ENCODE data around the gene TRMT2A. TPM values are rescaled to one million over a fixed set of nuclear protein-coding genes. Genes with fewer than 3 reads are reported as not detected.

The TRMT2A gene
- total RNA-seq, 1 donor from 2014 or later, result 37.9 TPM

DNA sequence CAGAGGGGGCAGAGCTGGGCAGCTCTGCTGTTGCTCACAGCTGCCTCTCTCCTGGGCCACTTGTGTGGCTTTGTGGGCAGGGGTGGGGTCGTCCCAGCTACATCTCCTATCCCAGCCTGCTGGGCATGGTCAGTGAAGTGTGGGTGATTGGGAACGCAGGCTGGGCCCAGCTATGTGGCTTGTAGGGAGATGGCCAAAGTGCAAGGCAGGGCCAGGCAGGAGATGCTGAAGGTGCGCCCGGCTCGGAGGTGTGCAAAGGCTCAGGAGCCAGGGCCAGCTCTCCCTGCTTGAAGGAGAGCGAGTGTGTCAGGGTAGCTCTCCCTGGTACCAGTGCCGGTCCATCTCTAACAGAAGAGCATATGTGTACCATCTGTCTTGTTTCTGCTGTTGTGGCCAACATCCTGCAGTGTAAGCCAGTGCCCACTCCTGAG lies 9.5 kb downstream of the TRMT2A start:
- no peak for TF ChIP-seq CTCF (IDR thresholded peaks at IDR 0.05; ENCODE audit: insufficient read depth, low read length, severe bottlenecking)
- no peaks in the 10 kb centered on the region for H3K27me3 ChIP-seq (ENCODE audit: control insufficient read depth, insufficient read depth, low read length)
- DNase-seq (ENCODE audit: low read depth) (no peak), FAIRE-seq (no peak)
- H3K36me3 ChIP-seq (ENCODE audit: control insufficient read depth, insufficient read depth, low read length), result peaks cover 47% of the 10 kb centered on the region
- no peak overlapping the region for H3K4me3 ChIP-seq (ENCODE audit: low read depth, low read length)

GRCh38 chr22:20106849-20107237 lies 10.2 kb downstream of the TRMT2A start:
- DNase-seq (ENCODE audit: low read depth) (no peak), FAIRE-seq (no peak)
- H3K4me3 ChIP-seq (ENCODE audit: low read depth, low read length), result no peak overlapping the region
- no peak for TF ChIP-seq CTCF (IDR thresholded peaks at IDR 0.05; ENCODE audit: insufficient read depth, low read length, severe bottlenecking)
- H3K36me3 ChIP-seq (ENCODE audit: control insufficient read depth, insufficient read depth, low read length), result peaks cover 50% of the 10 kb centered on the region
- H3K27me3 ChIP-seq (ENCODE audit: control insufficient read depth, insufficient read depth, low read length), result no peaks in the 10 kb centered on the region

DNA sequence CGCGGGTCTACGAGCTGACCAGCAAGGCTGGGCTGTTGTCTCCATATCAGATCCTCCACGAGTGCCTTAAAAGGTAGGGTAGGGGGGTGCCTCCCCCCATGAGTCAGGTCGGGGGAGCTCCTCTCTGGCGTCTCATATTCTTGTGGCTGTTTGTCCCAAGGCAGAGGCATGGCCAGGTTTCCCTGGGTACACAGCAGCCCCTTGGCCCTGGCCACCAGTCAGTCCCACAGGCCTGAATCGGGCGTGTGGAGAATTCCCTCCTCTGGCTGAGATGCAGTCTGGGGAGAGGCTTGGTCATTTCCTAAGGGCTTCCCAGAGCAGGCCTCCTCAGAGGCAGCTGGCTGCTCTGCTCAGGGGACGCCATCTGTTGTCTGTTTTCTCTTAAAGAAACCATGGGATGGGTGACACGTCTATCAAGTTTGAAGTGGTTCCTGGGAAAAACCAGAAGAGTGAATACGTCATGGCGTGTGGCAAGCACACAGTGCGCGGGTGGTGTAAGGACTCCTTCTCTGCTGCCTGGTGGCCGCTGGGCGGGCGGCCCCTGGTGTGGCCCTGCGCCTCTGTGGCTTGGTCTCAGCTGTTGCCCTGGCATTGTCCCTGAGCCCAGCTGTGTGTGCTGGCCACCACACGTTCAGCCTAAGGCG lies 10.7 kb downstream of the TRMT2A start:
- no peak for DNase-seq (ENCODE audit: low read depth)
- Histone ChIP-seq H3K36me3 (ENCODE audit: control insufficient read depth, insufficient read depth, low read length) (peaks cover 50% of the 10 kb centered on the region), H3K4me3 (ENCODE audit: low read depth, low read length) (no peak overlapping the region), H3K27me3 (ENCODE audit: control insufficient read depth, insufficient read depth, low read length) (no peaks in the 10 kb centered on the region)
- no peak for FAIRE-seq
- no peak for TF ChIP-seq CTCF (IDR thresholded peaks at IDR 0.05; ENCODE audit: insufficient read depth, low read length, severe bottlenecking)

- FAIRE-seq, result no peak
- DNase-seq (ENCODE audit: low read depth), result no peak
- Histone ChIP-seq H3K27me3 (ENCODE audit: control insufficient read depth, insufficient read depth, low read length) (no peaks in the 10 kb centered on the region), H3K4me3 (ENCODE audit: low read depth, low read length) (no peak overlapping the region), H3K36me3 (ENCODE audit: control insufficient read depth, insufficient read depth, low read length) (peaks cover 50% of the 10 kb centered on the region)
- no peak for TF ChIP-seq CTCF (IDR thresholded peaks at IDR 0.05; ENCODE audit: insufficient read depth, low read length, severe bottlenecking)
These were observed 11.4 kb downstream of the TRMT2A start for GRCh38 chr22:20105456-20106204.

DNA sequence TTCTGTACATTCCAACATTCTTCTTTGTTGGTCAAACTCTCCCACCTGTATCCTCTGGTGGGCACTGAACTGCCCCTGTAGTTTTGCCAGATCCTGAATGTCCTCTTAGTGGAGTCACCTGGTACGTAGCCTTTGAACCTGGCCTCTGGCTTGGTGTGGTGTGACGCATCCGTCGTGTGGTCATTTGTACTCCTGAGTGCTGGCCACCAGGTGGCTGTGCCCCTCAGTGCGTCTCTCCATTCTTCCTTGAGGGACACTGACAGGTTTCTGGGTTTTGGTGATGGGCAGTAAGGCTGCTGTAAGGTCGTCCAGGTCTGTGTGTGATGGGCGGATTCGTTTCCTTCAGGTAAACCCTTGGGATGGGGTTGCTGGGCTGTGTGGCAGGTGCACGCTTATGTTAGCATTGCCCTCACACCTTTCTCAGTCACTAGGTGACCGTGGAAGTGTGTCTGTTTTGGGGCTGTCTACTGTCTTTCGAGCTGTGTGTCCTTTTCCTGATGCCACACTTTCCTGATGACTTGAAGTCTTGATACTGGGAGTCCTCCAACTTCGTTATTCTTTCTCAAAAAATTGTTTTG lies 14.7 kb downstream of the TRMT2A start:
- Histone ChIP-seq H3K36me3 (ENCODE audit: control insufficient read depth, insufficient read depth, low read length) (peaks cover 41% of the 10 kb centered on the region), H3K4me3 (ENCODE audit: low read depth, low read length) (no peak overlapping the region), H3K27me3 (ENCODE audit: control insufficient read depth, insufficient read depth, low read length) (no peaks in the 10 kb centered on the region)
- peak; percentile 43 for FAIRE-seq
- TF ChIP-seq CTCF (IDR thresholded peaks at IDR 0.05; ENCODE audit: insufficient read depth, low read length, severe bottlenecking), result no peak
- no peak for DNase-seq (ENCODE audit: low read depth)
